Keratinocyte (primary cell): ENCODE data around the gene TCFL5. TPM values are rescaled to one million over a fixed set of nuclear protein-coding genes. Genes with fewer than 3 reads are reported as not detected.

Experiments
- DNase-seq: peaks from one replicate; pipeline ENCODE4 v3.0.0-alpha.2; 2011; ENCODE audit warnings: low read depth, missing footprints, low spot score
- FAIRE-seq: peaks from 2 replicates; lab custom pipeline; 2011; peaks lifted over from hg19 to GRCh38; lab: Jason Lieb, UNC
- H2AFZ ChIP-seq: 2 replicates; pipeline ENCODE4 v1.6.0; 2012; ENCODE audit warnings: low read length, control low read depth, inconsistent platforms; ENCODE audit not compliant: control insufficient read depth
- H3K27ac ChIP-seq: 2 replicates; pipeline ENCODE4 v1.5.1; 2011; ENCODE audit warnings: low read length; ENCODE audit not compliant: control insufficient read depth, insufficient read depth
- H3K27me3 ChIP-seq: 3 replicates; pipeline ENCODE4 v1.6.0; 2011; ENCODE audit warnings: low read length; ENCODE audit not compliant: control insufficient read depth, insufficient read depth; ENCODE audit errors: extremely low read depth
- H3K36me3 ChIP-seq, 2 experiments: 2 replicates in 1 of 2; 3 replicates in 1 of 2; pipeline ENCODE4 v1.5.1; 2011; ENCODE audit warnings: low read length in 2 of 2, mild to moderate bottlenecking in 1 of 2; ENCODE audit not compliant: control insufficient read depth in 2 of 2, insufficient read depth in 2 of 2; ENCODE audit errors: extremely low read depth in 1 of 2
- H3K4me1 ChIP-seq: 3 replicates; pipeline ENCODE4 v1.5.1; 2011; ENCODE audit warnings: low read length; ENCODE audit not compliant: control insufficient read depth, insufficient read depth; ENCODE audit errors: extremely low read depth
- H3K4me2 ChIP-seq: 3 replicates; pipeline ENCODE4 v1.6.0; 2011; ENCODE audit warnings: low read depth, low read length; ENCODE audit not compliant: control insufficient read depth, insufficient read depth; ENCODE audit errors: extremely low read depth
- H3K4me3 ChIP-seq, 3 experiments: fragments of 200-600 bp in 1 of 3; sonication (generic) in 1 of 3; 2 replicates in 2 of 3; 3 replicates in 1 of 3; pipeline ENCODE4 v1.5.1; 2011 to 2016; ENCODE audit warnings: low read length in 3 of 3, mild to moderate bottlenecking in 3 of 3, control low read depth in 2 of 3, inconsistent platforms in 1 of 3, low read depth in 1 of 3, mixed read lengths in 1 of 3, mixed run types in 1 of 3, moderate library complexity in 1 of 3; ENCODE audit not compliant: control insufficient read depth in 2 of 3, insufficient read depth in 2 of 3; ENCODE audit errors: extremely low read depth in 1 of 3
- H3K79me2 ChIP-seq: 2 replicates; pipeline ENCODE4 v1.6.0; 2012; ENCODE audit warnings: low read length; ENCODE audit not compliant: control insufficient read depth, insufficient read depth
- H3K9ac ChIP-seq: 3 replicates; pipeline ENCODE4 v1.6.0; 2011; ENCODE audit warnings: low read length; ENCODE audit not compliant: control insufficient read depth, insufficient read depth; ENCODE audit errors: extremely low read depth
- H3K9me1 ChIP-seq: 3 replicates; pipeline ENCODE4 v1.6.0; 2011; ENCODE audit warnings: low read length; ENCODE audit not compliant: control insufficient read depth, insufficient read depth; ENCODE audit errors: extremely low read depth
- H3K9me3 ChIP-seq: 2 replicates; pipeline ENCODE4 v1.5.1; 2012; ENCODE audit warnings: low read depth, low read length; ENCODE audit not compliant: control insufficient read depth
- H4K20me1 ChIP-seq: 3 replicates; pipeline ENCODE4 v1.6.0; 2011; ENCODE audit warnings: low read length; ENCODE audit not compliant: control insufficient read depth, insufficient read depth; ENCODE audit errors: extremely low read depth
- EZH2 ChIP-seq: IDR thresholded peaks from one replicate; pipeline ENCODE4 v1.6.1; 2012; ENCODE audit warnings: inconsistent platforms, mild to moderate bottlenecking, low read length, moderate library complexity
- dilution Hi-C: fragments of 300-500 bp; cut with MboI; formaldehyde crosslinking; loops from one replicate; pipeline ENCODE4 v1.7.0; 2020; ENCODE audit warnings: low sequenced_read_pairs; ENCODE audit not compliant: extremely low pct_ligation_motif_present
- polyA plus RNA-seq, 5 experiments: library from polyadenylated mRNA; depleted of rRNA in 3 of 5; stranded (reverse) in 3 of 5; stranded (forward) in 1 of 5; unstranded in 1 of 5; fragments of >200 nt; gene quantifications; 1 replicate in 1 of 5; 2 replicates in 3 of 5; 3 replicates in 1 of 5; pipeline versions ENCODE4 v1.2.1 to v1.2.3, GENCODE V29; 2011 to 2012; ENCODE audit warnings: missing spikeins in 2 of 5, low read depth in 1 of 5, low replicate concordance in 1 of 5
- TF ChIP-seq, protein P1 (sequence below), 3 experiments: IDR thresholded peaks in 1 of 3; conservative IDR thresholded peaks in 1 of 3; optimal IDR thresholded peaks in 1 of 3; 2 replicates in 2 of 3; 3 replicates in 1 of 3; pipeline versions ENCODE3 to v1.5.1; 2011; ENCODE audit warnings: low read length in 3 of 3, mild to moderate bottlenecking in 3 of 3, moderate library complexity in 2 of 3, control low read depth in 1 of 3, inconsistent platforms in 1 of 3; ENCODE audit not compliant: insufficient read depth in 2 of 3; ENCODE audit errors: extremely low read depth in 1 of 3

TCFL5 gene
- polyA plus RNA-seq, 1 donor (not counting 4 experiments of a cell fraction or from before 2014, with no cell fraction given): 14.6 TPM

DNA sequence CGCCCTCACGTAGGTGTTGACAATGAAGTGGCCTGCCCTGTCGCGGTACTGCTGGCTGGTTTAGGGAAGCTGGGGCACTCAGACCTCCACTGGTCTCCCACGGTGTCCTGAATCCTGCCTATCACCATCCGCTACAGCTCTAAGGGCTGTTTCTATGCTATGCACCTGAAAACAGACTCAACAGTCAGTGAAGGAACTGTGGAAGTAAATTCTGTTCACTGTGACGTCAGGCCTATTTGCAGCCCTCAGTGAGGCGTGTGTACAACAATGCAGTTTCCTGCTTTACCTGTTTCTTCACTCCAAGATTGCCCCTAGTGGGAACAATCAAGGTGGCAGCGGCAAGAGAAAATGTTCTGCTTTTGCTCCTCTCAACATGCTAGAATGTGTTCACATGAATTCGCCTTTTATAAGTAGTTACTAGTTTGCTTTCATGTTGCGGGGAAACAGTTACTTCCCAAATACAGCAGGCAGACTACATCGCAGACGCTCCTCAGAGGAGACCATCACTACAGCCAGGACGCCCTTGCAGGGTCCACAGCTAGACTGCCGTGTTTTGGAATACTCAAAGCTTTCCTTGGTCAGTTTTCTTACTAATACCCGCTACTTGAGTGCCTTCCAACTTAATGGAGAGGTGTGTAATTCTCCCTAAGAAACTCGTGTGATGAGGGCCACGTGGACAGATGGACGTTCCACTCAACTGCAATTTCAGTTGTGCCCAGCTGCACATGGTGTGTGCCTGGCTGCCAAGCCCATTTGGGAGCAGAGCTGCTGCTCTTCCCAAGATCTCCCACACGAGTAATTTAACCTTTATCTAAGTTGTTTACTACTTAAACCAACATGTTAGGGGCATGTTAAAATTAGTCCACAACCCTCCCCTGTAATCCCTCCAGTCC lies 39.3 kb upstream of the TCFL5 start:
- FAIRE-seq (no peak), DNase-seq (peak; percentile 23)
- TF ChIP-seq, protein P1, sequence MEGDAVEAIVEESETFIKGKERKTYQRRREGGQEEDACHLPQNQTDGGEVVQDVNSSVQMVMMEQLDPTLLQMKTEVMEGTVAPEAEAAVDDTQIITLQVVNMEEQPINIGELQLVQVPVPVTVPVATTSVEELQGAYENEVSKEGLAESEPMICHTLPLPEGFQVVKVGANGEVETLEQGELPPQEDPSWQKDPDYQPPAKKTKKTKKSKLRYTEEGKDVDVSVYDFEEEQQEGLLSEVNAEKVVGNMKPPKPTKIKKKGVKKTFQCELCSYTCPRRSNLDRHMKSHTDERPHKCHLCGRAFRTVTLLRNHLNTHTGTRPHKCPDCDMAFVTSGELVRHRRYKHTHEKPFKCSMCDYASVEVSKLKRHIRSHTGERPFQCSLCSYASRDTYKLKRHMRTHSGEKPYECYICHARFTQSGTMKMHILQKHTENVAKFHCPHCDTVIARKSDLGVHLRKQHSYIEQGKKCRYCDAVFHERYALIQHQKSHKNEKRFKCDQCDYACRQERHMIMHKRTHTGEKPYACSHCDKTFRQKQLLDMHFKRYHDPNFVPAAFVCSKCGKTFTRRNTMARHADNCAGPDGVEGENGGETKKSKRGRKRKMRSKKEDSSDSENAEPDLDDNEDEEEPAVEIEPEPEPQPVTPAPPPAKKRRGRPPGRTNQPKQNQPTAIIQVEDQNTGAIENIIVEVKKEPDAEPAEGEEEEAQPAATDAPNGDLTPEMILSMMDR (optimal IDR thresholded peaks at IDR 0.05 in 1 of 3, IDR thresholded peaks at IDR 0.05 in 1 of 3, conservative IDR thresholded peaks at IDR 0.05 in 1 of 3; ENCODE audit: extremely low read depth in 1 of 3, insufficient read depth in 2 of 3, low read length in 3 of 3): peak; percentile 46 to 59 (median 47)
- no peak for TF ChIP-seq EZH2
- Histone ChIP-seq H3K4me1 (peaks cover 43% of the 10 kb centered on the region), H3K9me3 (no peaks in the 10 kb centered on the region), H3K36me3 (peaks cover 27 to 40% of the 10 kb centered on the region in 2 experiments), H3K4me3 (no peak overlapping the region), H2AFZ (no peak overlapping the region), H3K27ac (peak overlapping the region; percentile 45), H3K4me2 (peak overlapping the region; percentile 38), H3K27me3 (no peaks in the 10 kb centered on the region), H3K79me2 (peaks cover 4% of the 10 kb centered on the region), H3K9ac (no peak overlapping the region), H3K9me1 (no peaks in the 10 kb centered on the region), H4K20me1 (peaks cover 9% of the 10 kb centered on the region)
- dilution Hi-C loops: no loop called here

DNA sequence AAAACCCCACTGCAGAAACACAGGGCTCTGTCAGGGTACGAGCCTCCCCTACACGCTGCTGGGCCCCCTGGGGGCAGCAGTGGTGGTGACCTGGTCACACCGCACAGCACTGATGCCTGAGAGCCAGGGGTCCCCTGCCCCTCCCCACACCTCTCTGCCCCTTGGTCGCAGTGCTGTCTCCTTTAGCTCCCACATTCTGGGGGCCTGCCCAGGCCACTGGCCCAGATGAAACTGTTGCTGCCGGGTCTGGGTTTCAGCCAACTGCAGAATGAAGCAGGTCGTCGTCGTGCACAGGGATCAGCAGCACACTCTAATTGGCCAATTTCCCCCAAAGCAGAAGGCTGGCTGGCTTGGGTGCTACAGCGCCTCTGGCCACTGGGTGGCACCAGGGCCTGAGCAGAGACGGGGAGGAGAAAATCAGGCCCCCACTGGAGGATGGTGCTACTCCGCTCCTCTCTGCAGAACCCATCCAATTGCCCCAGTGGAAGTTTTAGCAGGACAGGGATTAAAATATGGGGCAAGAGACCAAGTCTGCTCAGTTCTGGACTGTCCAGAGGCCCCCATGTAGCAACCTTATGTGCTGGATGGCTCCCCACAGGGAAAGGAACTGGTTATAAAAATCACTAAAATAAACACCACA lies 38.5 kb upstream of the TCFL5 start:
- dilution Hi-C loops: no loop called here
- peak overlapping the region; percentile 45 for H3K27ac ChIP-seq
- peaks cover 23 to 33% of the 10 kb centered on the region in 2 experiments for H3K36me3 ChIP-seq
- no peak for DNase-seq
- H3K9ac ChIP-seq: no peak overlapping the region
- no peak for FAIRE-seq
- no peak overlapping the region for H3K4me3 ChIP-seq
- no peaks in the 10 kb centered on the region for H3K9me3 ChIP-seq
- no peak overlapping the region for H2AFZ ChIP-seq
- H3K27me3 ChIP-seq: no peaks in the 10 kb centered on the region
- no peaks in the 10 kb centered on the region for H3K79me2 ChIP-seq
- no peak for TF ChIP-seq EZH2
- TF ChIP-seq, protein P1 (optimal IDR thresholded peaks at IDR 0.05 in 1 of 3, IDR thresholded peaks at IDR 0.05 in 1 of 3, conservative IDR thresholded peaks at IDR 0.05 in 1 of 3; ENCODE audit: extremely low read depth in 1 of 3, insufficient read depth in 2 of 3, low read length in 3 of 3): peak; percentile 82 to 92 (median 90)
- no peaks in the 10 kb centered on the region for H3K9me1 ChIP-seq
- peak overlapping the region; percentile 48 for H3K4me2 ChIP-seq
- H4K20me1 ChIP-seq: peaks cover 7% of the 10 kb centered on the region
- peaks cover 43% of the 10 kb centered on the region for H3K4me1 ChIP-seq
